ENCODE measurements around the gene GPX4.

DNA sequence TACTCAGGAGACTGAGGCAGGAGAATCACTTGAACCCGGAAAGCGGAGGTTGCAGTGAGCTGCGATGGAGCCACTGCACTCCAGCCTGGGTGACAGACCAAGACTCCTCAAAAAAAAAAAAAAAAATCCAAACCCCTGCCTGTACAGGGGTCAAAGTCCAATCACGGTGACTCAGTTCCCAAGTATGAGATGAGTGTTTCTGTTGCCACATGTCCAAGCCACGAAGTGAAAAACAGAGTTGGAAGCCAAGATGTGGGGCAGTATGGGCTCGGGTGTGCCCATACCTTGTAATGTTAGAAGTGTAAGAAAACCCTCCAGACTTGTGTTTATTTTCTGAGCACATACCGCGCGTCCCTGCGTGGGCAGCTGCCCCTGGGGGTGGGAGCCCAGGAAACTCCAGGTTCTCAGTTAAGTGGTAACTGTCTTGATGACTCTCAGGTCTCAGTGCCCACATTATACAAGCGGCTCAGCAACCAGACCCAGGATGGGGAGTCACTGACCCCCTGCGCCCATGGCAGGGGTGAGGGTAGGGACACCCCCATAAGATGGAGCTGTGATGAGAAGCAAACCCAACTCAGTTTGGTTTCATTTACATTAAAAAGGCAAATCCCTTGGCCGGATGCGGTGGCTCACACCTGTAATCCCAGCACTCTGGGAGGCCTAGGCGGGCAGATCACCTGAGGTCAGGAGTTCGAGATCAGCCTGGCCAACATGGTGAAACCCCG, 1.2 kb upstream of the GPX4 start:
- TF ChIP-seq, protein P1, sequence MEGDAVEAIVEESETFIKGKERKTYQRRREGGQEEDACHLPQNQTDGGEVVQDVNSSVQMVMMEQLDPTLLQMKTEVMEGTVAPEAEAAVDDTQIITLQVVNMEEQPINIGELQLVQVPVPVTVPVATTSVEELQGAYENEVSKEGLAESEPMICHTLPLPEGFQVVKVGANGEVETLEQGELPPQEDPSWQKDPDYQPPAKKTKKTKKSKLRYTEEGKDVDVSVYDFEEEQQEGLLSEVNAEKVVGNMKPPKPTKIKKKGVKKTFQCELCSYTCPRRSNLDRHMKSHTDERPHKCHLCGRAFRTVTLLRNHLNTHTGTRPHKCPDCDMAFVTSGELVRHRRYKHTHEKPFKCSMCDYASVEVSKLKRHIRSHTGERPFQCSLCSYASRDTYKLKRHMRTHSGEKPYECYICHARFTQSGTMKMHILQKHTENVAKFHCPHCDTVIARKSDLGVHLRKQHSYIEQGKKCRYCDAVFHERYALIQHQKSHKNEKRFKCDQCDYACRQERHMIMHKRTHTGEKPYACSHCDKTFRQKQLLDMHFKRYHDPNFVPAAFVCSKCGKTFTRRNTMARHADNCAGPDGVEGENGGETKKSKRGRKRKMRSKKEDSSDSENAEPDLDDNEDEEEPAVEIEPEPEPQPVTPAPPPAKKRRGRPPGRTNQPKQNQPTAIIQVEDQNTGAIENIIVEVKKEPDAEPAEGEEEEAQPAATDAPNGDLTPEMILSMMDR (IDR thresholded peaks at IDR 0.05), result no peak
- TF ChIP-seq POLR2A (IDR thresholded peaks at IDR 0.05), result no peak

Data from testis (tissue), 2 donors.